Thoracic aorta (tissue), 2 donors: Measurements from ENCODE around the gene MAPK4. TPM values are rescaled to one million over a fixed set of nuclear protein-coding genes. Genes with fewer than 3 reads are reported as not detected.

Experiments
- ATAC-seq: fragments of 150-250 bp; one replicate; pipeline ENCODE4 v1.8.0; 2017; ENCODE audit warnings: low read depth; ENCODE audit not compliant: insufficient number of reproducible peaks, low FRiP score
- DNase-seq: peaks from one replicate; pipeline ENCODE4 v3.0.0-alpha.2; 2020; ENCODE audit warnings: low spot score
- H3K27ac ChIP-seq, 2 donors: fragments of 200-600 bp; sonication (generic); 1 replicate in 1 of 2; 2 replicates in 1 of 2; pipeline ENCODE4 v1.5.1; 2016; ENCODE audit warnings: mild to moderate bottlenecking in 2 of 2, moderate library complexity in 2 of 2
- H3K27me3 ChIP-seq: fragments of 200-600 bp; sonication (generic); replicated peaks from 2 replicates; pipeline ENCODE4 v1.6.0; 2016; ENCODE audit warnings: mild to moderate bottlenecking; ENCODE audit not compliant: insufficient read depth
- H3K36me3 ChIP-seq: fragments of 200-600 bp; sonication (generic); one replicate; pipeline ENCODE4 v1.5.1; 2016
- H3K4me1 ChIP-seq, 2 donors: fragments of 200-600 bp; sonication (generic); 1 replicate in 1 of 2; 2 replicates in 1 of 2; pipeline versions ENCODE4 v1.5.1 to v1.6.0; 2016; ENCODE audit warnings: low read depth in 2 of 2, mild to moderate bottlenecking in 1 of 2; ENCODE audit not compliant: control insufficient read depth in 1 of 2
- H3K4me3 ChIP-seq: fragments of 200-600 bp; sonication (generic); 2 replicates; pipeline ENCODE4 v1.5.1; 2016; ENCODE audit warnings: mild to moderate bottlenecking
- H3K9me3 ChIP-seq: fragments of 200-600 bp; sonication (generic); 2 replicates; pipeline ENCODE4 v1.5.1; 2016
- total RNA-seq, 2 donors: library from RNA; depleted of rRNA; stranded (reverse); fragments of >200 nt; gene quantifications; one replicate each; pipeline versions ENCODE4 v1.1.0 to v1.2.3, GENCODE V29; 2016
- TF ChIP-seq, protein P1 (sequence below): fragments of 200-600 bp; sonication (generic); IDR thresholded peaks from one replicate; pipeline ENCODE4 v1.5.1; 2019; ENCODE audit warnings: antibody characterized with exemption

Gene MAPK4
- total RNA-seq, 2 donors from 2014 or later, result 1.5 to 4.0 TPM

DNA sequence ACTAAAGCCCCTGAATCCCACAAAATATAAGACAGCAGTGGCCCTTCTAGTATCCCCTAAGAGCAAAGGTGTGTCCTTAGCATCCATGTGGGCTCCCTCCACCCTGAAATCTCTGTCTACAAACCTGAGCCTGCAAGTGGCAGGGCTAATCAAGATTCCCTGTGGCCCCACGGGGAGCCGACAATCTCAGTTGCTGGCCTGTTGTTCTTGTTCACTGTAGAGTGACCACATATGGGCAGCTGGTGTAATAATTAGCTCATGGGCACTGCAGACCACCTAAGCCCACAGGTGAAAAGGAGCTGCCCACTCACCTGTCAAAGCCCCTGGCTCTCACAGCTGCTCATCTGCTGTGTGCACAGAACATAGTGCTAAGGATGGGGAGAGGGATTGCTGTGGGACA lies 157.7 kb downstream of the MAPK4 start:
- H3K27ac ChIP-seq, result no peak overlapping the region
- no peaks in the 10 kb centered on the region for H3K4me1 ChIP-seq
- no peak for DNase-seq
- H3K27me3 ChIP-seq, result no peaks in the 10 kb centered on the region
- H3K9me3 ChIP-seq, result no peaks in the 10 kb centered on the region
- no peak for ATAC-seq
- H3K4me3 ChIP-seq, result no peak overlapping the region
- TF ChIP-seq, protein P1, sequence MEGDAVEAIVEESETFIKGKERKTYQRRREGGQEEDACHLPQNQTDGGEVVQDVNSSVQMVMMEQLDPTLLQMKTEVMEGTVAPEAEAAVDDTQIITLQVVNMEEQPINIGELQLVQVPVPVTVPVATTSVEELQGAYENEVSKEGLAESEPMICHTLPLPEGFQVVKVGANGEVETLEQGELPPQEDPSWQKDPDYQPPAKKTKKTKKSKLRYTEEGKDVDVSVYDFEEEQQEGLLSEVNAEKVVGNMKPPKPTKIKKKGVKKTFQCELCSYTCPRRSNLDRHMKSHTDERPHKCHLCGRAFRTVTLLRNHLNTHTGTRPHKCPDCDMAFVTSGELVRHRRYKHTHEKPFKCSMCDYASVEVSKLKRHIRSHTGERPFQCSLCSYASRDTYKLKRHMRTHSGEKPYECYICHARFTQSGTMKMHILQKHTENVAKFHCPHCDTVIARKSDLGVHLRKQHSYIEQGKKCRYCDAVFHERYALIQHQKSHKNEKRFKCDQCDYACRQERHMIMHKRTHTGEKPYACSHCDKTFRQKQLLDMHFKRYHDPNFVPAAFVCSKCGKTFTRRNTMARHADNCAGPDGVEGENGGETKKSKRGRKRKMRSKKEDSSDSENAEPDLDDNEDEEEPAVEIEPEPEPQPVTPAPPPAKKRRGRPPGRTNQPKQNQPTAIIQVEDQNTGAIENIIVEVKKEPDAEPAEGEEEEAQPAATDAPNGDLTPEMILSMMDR, result no peak
- H3K36me3 ChIP-seq, result no peaks in the 10 kb centered on the region

DNA sequence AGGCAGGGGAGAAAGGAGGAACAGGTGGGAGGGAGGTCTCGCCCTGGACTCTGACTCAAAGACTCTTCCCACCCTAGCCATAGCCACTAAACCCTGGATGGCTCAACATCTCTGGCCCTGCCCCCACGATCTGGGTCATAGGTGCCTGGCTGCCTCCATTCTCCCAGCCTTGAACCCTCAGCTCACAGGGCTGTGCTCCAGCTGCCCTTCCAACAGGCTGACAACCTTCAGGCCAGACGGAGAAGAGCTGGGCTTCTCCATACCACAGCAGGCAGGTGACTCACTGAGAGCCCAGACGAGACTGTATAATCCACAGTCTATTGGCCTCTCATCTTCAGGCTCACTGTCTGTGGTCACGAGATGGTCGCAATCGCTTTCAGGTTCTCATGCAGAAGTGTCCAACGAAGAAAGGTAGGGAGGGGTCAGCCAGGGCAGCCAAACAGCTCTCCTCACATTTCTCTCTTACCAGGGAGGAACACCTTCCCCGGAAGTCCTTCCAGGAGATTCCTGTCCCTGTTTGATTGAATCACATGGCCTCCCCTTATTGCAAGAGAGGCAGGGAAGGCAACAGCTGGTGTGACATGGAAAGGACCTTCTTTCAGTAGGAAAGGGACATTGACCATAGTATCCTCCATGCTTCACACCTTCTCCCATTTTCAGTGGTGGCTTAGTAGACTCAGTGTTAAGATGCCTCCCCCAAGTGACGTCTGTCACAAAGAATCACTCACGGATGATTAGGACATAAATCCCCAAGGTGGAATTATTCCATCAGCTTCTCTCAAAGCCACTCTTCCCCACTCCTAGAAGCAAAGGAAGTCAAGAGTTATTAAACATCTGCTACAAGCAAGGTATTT lies 159.8 kb downstream of the MAPK4 start:
- TF ChIP-seq, protein P1, result no peak
- peaks cover 0 to 7% of the 10 kb centered on the region in 2 donors for H3K4me1 ChIP-seq
- ATAC-seq (no peak), DNase-seq (no peak)
- H3K27ac ChIP-seq, result no peak overlapping the region
- H3K36me3 ChIP-seq, result no peaks in the 10 kb centered on the region
- H3K27me3 ChIP-seq, result no peaks in the 10 kb centered on the region
- H3K4me3 ChIP-seq, result no peak overlapping the region
- H3K9me3 ChIP-seq, result no peaks in the 10 kb centered on the region

DNA sequence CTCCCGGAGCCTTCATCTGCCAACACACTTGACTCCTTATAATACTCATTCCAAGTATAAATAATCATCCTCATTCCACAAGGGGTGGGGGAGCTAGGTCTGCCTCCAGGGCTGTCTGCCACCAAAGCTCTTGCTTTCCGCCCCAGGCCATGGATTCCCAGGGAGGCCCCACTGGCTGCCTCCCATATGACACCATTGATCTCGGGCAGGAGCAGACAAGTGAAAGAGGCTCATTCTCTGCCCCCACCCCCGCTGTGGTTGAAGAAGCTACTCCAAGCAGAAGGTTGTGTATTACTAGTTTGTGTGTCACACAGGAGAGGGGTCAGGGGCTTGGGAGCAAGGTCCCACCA lies 160.4 kb downstream of the MAPK4 start:
- no peaks in the 10 kb centered on the region for H3K27me3 ChIP-seq
- H3K4me3 ChIP-seq, result no peak overlapping the region
- TF ChIP-seq, protein P1, result no peak
- H3K36me3 ChIP-seq, result no peaks in the 10 kb centered on the region
- ATAC-seq, result no peak
- no peaks in the 10 kb centered on the region for H3K9me3 ChIP-seq
- H3K4me1 ChIP-seq, result peaks cover 0 to 8% of the 10 kb centered on the region in 2 donors
- no peak for DNase-seq
- H3K27ac ChIP-seq, result no peak overlapping the region

DNA sequence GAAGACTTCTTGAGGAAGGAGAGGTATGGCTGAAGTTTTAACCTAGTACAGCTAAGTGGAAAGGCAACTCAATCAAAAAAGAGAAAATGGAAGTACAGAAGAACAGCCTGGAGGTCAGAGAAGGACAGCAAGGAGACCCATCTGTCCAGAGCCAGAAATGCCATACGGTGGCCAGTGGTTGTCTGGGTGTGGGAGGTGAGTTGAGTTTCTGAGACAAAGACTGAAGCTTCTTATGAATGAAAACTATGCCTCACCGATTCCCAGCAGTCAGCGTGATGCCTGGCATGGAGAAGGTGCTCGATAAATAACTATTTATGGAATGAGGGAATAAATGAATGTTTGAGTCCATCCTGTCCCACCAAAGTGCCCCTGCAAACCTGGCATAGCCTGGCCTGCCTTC lies 161.1 kb downstream of the MAPK4 start:
- Histone ChIP-seq H3K4me1 (peaks cover 0 to 8% of the 10 kb centered on the region in 2 donors), H3K9me3 (no peaks in the 10 kb centered on the region), H3K27me3 (no peaks in the 10 kb centered on the region), H3K27ac (no peak overlapping the region), H3K36me3 (no peaks in the 10 kb centered on the region), H3K4me3 (no peak overlapping the region)
- DNase-seq (no peak), ATAC-seq (no peak)
- TF ChIP-seq, protein P1, result no peak

DNA sequence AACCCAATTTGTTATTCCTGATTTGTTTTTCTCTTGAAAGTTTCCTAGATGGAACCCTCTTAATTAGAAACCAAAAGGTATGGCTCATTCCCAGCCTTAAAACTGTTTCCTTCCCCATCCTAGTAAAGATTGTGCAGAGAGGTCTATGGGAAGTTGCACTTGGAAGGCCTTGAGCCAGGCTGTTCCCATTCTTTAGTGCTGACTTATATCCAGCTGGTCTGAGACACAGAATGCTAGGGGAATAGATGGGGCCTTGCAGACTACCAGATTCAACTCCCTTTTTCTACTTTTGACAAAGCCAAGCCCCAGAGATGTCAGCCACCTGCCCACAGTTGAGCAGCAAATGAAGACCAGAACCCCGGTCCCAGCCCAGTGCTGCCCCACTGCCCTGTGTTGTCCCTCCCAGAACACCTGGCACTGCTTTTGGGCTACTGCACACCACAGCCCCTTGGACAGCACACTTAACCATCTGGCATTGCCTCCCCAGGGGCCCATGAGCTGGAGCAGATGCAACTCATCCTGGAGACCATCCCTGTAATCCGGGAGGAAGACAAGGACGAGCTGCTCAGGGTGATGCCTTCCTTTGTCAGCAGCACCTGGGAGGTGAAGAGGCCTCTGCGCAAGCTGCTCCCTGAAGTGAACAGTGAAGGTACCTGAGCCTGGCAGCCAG lies 161.7 kb downstream of the MAPK4 start:
- H3K27ac ChIP-seq, result no peak overlapping the region
- H3K36me3 ChIP-seq, result no peaks in the 10 kb centered on the region
- DNase-seq (no peak), ATAC-seq (no peak)
- peaks cover 0 to 8% of the 10 kb centered on the region in 2 donors for H3K4me1 ChIP-seq
- TF ChIP-seq, protein P1, result no peak
- H3K4me3 ChIP-seq, result no peak overlapping the region
- no peaks in the 10 kb centered on the region for H3K9me3 ChIP-seq
- no peaks in the 10 kb centered on the region for H3K27me3 ChIP-seq
